Glomerular visceral epithelial cell (primary cell): Measurements from ENCODE around the gene RNF7.
"Not testable (repeated sequence)": the region's sequence is repeated elsewhere in the genome, so short reads cannot be mapped to it uniquely, and the experiment has no call there.

ENCODE experiments used
- DNase-seq: peaks from one replicate; pipeline ENCODE4 v3.0.0-alpha.2; 2016; ENCODE audit errors: extremely low spot score

RNF7 gene

GRCh38 chr3:141738022-141738890, at the start of gene RNF7:
Gene RNF7 (plus strand): TSS chr3:141738298. CDS start chr3:141738342, 44 bp downstream.
- peak; percentile 96 for DNase-seq

- no peak for DNase-seq
These were observed 47.5 kb upstream of the RNF7 start for GRCh38 chr3:141690431-141691072.

DNA sequence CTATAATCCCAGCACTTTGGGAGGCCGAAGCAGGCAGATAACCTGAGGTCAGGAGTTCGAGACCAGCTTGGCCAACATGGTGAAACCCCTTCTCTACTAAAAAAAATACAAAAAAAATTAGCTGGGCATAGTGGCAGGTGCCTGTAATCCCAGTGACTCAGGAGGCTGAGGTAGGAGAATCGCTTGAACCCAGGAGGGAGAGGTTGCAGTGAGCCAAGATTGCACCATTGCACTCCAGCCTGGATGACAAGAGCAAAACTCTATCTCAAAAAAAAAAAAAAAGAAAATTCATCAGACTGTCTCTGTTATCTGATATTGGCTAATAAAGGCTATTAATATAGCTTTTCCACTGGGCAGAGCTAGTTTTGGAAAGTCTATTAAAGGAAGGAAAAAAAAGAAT, 46.6 kb upstream of the RNF7 start:
- DNase-seq, result not testable (repeated sequence)

GRCh38 chr3:141692973-141693372, 45.1 kb upstream of the RNF7 start:
- not testable (repeated sequence) for DNase-seq

- DNase-seq, result no peak
These were observed 38.8 kb upstream of the RNF7 start for GRCh38 chr3:141699324-141699723.

DNA sequence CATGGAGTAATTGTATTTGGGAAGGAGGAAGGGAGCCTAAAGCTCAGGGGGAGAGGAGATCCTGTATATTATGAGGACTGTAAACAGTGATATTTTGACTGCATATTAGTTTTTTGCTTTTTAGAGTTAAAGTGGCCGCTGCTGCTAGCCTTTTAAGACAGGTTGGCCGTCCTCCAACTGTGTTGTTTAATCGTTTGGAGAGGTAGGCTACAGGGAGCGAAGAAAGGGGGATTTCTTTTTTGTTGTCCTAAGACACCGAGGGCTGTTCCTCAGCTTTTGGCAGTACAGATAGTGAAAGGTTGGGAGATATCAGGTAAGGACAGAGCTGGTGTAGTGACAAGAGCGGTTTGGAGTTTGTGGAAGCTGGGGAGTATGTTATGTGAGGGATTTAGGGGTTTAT, 38.2 kb upstream of the RNF7 start:
- DNase-seq, result no peak

DNA sequence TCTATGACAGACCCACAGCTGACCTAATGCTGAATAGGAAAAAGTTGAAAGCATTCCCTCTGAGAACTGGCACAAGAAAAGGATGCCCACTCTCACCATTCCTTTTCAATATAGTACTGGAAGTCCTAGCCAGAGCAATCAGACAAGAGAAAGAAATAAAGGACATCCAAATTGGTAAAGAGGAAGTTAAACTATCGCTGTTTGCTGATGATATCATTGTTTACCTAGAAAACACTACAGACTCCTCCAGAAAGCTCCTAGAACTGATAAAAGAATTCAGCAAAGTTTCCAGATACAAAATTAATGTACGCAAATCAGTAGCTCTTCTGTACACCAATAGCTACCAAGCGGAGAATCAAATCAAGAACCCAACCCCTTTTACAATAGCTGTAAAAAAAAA, 34.7 kb upstream of the RNF7 start:
- not testable (repeated sequence) for DNase-seq

DNA sequence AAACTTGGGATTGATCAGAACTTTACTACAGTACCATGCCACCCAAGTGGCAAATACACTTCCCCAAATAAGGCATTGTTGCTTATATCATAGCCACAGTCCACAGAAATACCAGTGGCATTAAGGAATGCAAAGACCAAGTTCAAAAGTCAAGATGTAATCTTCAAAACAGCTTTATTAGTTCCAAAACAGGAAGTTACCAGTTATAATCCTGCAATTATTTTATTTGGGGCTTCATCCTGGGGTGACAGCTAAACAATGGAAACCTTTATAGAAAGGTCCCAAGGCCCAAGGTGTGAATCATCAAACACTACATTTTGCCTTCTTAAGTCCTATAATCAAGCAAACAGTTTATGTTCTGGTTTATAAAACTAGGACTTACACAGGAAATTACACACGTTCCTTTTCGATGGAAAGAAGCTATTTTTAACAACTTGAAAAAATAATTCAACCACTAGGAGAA, 30.3 kb upstream of the RNF7 start:
- no peak for DNase-seq

- no peak for DNase-seq
These were observed 29.7 kb upstream of the RNF7 start for GRCh38 chr3:141708367-141708766.

GRCh38 chr3:141709126-141709770, 28.9 kb upstream of the RNF7 start:
- DNase-seq, result no peak

DNA sequence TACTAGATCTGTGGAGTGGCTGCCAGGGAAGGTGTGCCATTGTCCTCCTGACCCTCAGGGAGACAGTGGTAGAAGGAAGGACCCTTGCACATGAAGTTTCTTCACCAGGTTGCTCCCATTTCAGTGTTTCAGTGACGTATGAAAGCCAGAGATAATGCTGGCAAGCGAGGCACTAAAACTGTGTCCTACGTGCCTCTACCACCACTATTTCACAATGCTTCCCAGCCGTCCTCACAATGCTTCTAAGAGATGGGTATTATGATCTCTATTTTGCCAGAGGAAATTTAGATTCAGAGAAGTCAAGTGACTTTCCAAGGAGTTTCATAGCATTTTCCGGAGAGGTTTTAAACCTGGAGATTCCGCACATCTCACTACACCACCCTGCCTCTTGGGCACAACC, 28.0 kb upstream of the RNF7 start:
- DNase-seq, result no peak

- DNase-seq, result peak; percentile 2
These were observed 27.0 kb upstream of the RNF7 start for GRCh38 chr3:141710888-141711616.

GRCh38 chr3:141714671-141715070, 23.4 kb upstream of the RNF7 start:
- DNase-seq, result no peak

DNA sequence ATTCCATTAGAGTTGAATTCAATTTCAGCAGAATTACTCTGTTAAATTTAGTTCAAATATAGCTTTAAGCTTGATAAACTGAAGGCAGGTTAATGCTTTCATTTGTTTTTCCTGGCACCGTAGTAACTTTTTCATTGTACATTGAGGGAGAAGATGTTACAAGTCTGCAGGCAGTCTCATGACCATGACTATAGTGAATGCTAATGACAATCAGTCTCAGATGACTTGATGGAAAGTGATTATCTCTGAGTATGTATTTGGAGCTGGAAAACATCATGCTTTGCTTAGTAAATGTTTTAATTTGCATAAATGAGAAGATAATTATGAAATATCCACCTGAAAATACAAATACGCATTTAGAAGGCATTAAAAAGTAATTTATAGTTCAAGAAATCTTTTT, 16.0 kb upstream of the RNF7 start:
- DNase-seq, result no peak

DNA sequence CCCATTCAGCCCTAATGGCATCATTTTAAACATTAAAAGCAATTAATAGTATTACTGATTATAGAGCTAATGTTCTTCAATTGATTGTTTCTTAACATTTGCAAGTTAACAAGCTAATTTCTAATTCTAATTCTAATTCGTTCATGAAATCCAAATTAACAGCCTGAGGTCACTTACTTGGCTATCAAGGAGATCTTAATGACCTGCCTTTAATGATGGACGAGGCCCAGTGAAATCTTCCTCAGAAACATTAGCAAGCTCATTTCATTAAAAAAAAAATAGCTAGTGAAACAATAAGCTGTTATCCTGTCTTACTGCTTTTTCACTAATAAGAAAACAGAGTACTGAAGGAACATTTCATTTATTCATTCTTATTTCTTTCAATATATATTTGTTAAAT, 15.4 kb upstream of the RNF7 start:
- no peak for DNase-seq

GRCh38 chr3:141723255-141723654, 14.8 kb upstream of the RNF7 start:
- no peak for DNase-seq

GRCh38 chr3:141724186-141724585, 13.9 kb upstream of the RNF7 start:
- DNase-seq, result no peak

DNA sequence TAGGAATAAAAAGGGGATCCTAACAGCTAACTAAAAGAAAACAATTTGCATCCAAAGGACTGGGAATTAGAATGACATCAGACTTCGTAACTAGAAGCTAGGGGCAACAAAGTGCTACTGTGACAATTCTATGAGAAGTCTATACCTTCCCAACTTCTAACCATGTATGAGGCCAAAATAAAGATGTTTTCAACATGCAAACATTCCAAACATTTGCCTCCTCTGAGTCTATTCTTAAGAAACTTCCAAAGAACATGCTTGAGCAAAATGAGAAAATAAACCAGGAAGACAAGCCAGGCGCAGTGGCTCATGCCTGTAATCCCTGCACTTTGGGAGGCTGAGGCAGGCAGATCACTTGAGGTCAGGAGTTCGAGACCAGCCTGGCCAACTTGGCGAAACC, 13.1 kb upstream of the RNF7 start:
- DNase-seq, result no peak

GRCh38 chr3:141726483-141726882, 11.6 kb upstream of the RNF7 start:
- DNase-seq, result no peak

DNA sequence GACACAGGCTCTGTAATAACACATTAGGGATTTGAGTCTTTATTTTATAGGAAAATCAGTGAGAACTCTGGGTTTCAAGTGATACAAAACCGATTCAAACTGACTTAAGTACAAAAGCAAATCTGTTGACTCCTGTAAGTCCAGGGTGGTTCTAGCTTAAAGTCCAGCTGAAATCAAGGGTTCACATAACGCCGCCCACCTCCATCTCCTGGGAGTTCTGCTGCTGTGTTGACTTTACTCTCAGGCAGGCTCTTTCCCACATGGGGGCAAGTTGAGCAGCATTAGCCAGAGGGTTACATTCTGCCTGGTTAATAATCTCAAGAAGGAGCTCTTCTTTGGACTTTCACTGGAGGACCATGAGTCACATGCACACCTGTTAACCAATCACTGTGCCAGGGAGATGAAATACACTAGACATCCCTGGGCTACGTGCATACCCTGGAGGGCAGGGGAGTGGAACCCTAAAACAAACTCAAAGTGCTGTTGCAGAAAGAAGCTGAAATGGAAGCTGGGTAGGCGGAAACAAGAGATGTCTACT, 9.7 kb upstream of the RNF7 start:
- no peak for DNase-seq

- DNase-seq, result no peak
These were observed 8.9 kb upstream of the RNF7 start for GRCh38 chr3:141729240-141729639.

- DNase-seq, result no peak
These were observed 2.9 kb upstream of the RNF7 start for GRCh38 chr3:141735176-141735575.
